ENCODE data around the gene GGA3.

Gene GGA3

DNA sequence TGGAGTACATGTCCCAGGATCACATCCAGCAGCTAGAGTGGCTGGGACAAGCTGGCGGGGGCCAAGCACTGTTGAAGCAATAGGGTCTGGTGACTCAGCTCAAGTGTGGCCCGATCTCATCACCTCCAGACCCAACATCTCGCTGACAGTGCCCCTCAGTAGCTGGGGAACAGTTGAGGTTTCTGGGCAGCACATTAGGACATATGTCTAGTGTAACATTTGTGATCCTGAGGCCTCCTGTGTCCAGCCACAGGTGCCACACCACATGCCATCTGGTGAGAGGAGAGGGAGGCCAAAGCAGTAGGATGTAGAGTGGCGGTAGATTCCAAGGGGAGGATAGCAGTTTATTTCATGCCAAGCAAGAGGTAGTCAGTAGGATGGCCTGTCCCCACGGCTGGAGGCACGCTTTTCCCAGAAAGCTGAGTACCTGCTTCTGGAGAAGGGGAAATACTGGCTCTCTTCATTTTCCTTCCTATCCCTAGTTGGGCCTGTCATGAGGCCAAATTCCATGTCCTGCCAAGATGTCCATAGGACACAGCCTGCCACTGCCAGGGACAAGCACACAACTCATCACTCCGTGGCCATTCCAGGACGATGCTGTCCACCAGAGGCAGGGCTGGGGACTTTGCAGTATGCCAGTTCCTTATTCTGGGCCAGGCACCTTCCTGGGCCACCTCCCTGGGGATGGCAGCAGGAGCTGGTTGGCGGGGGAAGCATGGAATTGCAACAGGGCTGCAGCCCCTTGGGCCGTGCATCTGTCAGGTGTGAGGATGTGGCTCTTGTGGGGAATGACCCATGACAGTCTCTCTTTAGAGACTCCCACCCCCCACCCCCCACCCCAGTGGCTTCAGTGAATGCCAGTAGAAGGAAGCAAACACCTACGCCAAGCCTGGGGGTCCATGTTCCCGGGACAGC lies 24.0 kb downstream of the GGA3 start:
- H3K27ac ChIP-seq = peak overlapping the region; percentile 51
- ChIA-PET CTCF (interaction anchor here (0.6 to 1.2 kb wide), 2 partner anchors 17 to 100 kb away, joined by 3 read pairs; no protein-coding TSS in a partner anchor), POLR2A (ENCODE audit: low non-redundant PET) (no interaction called here)
- TF ChIP-seq CTCF (conservative IDR thresholded peaks at IDR 0.05; ENCODE audit: low read depth) = no peak
- no peak for DNase-seq (ENCODE audit: low spot score)

- DNase-seq (ENCODE audit: low spot score) = no peak
- no peak for TF ChIP-seq CTCF (conservative IDR thresholded peaks at IDR 0.05; ENCODE audit: low read depth)
- ChIA-PET POLR2A (ENCODE audit: low non-redundant PET) (no interaction called here), CTCF (no interaction called here)
- H3K27ac ChIP-seq = no peak overlapping the region
These were observed 28.6 kb downstream of the GGA3 start for GRCh38 chr17:75232786-75233185.

DNA sequence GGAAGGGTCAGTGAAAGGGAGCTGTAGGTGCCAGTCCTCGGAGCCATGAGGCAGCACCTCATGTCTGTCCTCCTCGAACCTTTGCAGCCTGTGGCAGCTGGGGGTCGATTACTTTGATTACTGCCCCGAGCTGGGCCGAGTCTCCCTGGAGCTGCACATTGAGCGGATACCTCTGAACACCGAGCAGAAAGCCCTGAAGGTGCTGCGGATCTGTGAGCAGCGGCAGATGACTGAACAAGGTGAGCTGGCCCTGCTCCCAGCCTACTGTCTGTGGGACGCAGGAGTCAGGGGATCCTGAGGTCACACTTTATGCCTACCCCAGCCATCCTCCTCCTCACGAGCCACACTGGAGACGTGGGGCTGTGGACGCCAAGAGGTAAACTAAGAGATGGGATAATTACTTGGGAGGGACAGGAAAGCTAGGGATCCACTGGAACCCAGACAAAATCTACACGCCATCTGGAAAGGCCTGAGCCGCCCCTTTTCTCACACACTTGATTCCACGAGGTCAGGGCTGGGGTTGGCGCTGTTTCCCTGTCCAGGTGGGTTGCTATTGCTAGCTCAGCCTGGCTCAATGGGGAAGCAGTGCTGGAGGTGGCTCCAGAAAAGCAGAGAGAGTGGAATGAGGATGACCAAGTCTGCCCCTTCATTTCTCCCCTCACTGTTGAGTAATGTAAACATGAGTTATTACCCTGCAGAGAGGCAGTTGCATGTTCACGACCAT lies 29.5 kb downstream of the GGA3 start:
- CTCF ChIA-PET = interaction anchor here (0.7 kb wide), 1 partner anchor 853 kb away, joined by 3 read pairs; no protein-coding TSS in a partner anchor
- TF ChIP-seq CTCF (conservative IDR thresholded peaks at IDR 0.05; ENCODE audit: low read depth) = no peak
- POLR2A ChIA-PET (ENCODE audit: low non-redundant PET) = no interaction called here
- H3K27ac ChIP-seq = peak overlapping the region; percentile 15
- no peak for DNase-seq (ENCODE audit: low spot score)

GRCh38 chr17:75231071-75231470 lies 30.3 kb downstream of the GGA3 start:
- no peak for TF ChIP-seq CTCF (conservative IDR thresholded peaks at IDR 0.05; ENCODE audit: low read depth)
- H3K27ac ChIP-seq = peak overlapping the region; percentile 15
- ChIA-PET POLR2A (ENCODE audit: low non-redundant PET) (interaction anchor here (0.6 kb wide), 1 partner anchor 9 kb away, joined by 3 read pairs; no protein-coding TSS in a partner anchor), CTCF (no interaction called here)
- no peak for DNase-seq (ENCODE audit: low spot score)

DNA sequence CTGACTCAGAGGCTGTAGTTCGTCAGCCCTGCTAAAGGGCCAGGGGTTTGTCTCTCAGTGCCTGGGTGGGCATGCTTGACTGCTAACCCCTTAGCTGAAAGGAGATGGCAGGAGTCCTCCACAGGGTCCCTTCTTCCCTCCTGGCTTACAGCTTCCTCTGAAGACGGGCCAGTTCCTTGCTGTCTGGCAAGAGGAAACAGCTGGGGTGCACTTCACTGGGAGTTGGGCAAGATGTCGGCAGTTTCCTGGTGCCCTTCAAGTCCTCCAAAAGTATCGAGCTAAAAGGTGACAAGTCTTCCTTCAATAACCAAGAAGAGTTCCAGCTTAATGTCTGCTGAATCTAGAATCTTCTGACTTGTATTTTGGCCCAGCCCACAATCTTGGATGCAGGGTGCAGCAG lies 32.6 kb downstream of the GGA3 start:
- CTCF ChIA-PET = interaction anchor here (0.5 to 1.1 kb wide), 2 partner anchors 92 to 115 kb away, joined by 3 read pairs; no protein-coding TSS in a partner anchor
- DNase-seq (ENCODE audit: low spot score) = no peak
- POLR2A ChIA-PET (ENCODE audit: low non-redundant PET) = no interaction called here
- no peak for TF ChIP-seq CTCF (conservative IDR thresholded peaks at IDR 0.05; ENCODE audit: low read depth)
- H3K27ac ChIP-seq = peak overlapping the region; percentile 39; the same call in 1 of the 2 replicates

GRCh38 chr17:75228305-75228704 lies 33.1 kb downstream of the GGA3 start:
- TF ChIP-seq CTCF (conservative IDR thresholded peaks at IDR 0.05; ENCODE audit: low read depth) = no peak
- POLR2A ChIA-PET (ENCODE audit: low non-redundant PET) = no interaction called here
- CTCF ChIA-PET = interaction anchor here (0.5 to 1.1 kb wide), 2 partner anchors 82 to 114 kb away, joined by 3 to 4 read pairs; no protein-coding TSS in a partner anchor
- H3K27ac ChIP-seq = peak overlapping the region; percentile 39; the same call in 1 of the 2 replicates
- DNase-seq (ENCODE audit: low spot score) = no peak

Measured in RWPE1 (cell line).